Measurements from ENCODE around the gene KCNK6.
A peak's percentile ranks its signal among the peaks of the same experiment; 100 is the strongest.
"Not testable (repeated sequence)": the region's sequence is repeated elsewhere in the genome, so short reads cannot be mapped to it uniquely, and the experiment has no call there.

The KCNK6 gene

GRCh38 chr19:38326591-38326990 lies 6.9 kb downstream of the KCNK6 start:
- no peak for DNase-seq

GRCh38 chr19:38329651-38330050 lies 10.0 kb downstream of the KCNK6 start:
- DNase-seq, result no peak

- no peak for DNase-seq
Measured at GRCh38 chr19:38331728-38332127, 12.1 kb downstream of the KCNK6 start.

- DNase-seq, result no peak
Measured at GRCh38 chr19:38333245-38333644, 13.6 kb downstream of the KCNK6 start.

- peak; percentile 92 for DNase-seq
Measured at GRCh38 chr19:38335949-38336637, 16.4 kb downstream of the KCNK6 start.

- peak; percentile 89 for DNase-seq
Measured at GRCh38 chr19:38336638-38337359, 17.2 kb downstream of the KCNK6 start.

- DNase-seq, result no peak
Measured at GRCh38 chr19:38337360-38337653, 17.7 kb downstream of the KCNK6 start.

GRCh38 chr19:38339011-38339410 lies 19.4 kb downstream of the KCNK6 start:
- DNase-seq, result not testable (repeated sequence)

- no peak for DNase-seq
Measured at GRCh38 chr19:38340927-38341326, 21.3 kb downstream of the KCNK6 start.

- DNase-seq, result no peak
Measured at GRCh38 chr19:38346837-38347236, 27.2 kb downstream of the KCNK6 start.

- DNase-seq, result no peak
Measured at GRCh38 chr19:38350883-38351282, 31.2 kb downstream of the KCNK6 start.

- DNase-seq, result no peak
Measured at GRCh38 chr19:38351865-38352395, 32.3 kb downstream of the KCNK6 start.

GRCh38 chr19:38352611-38353010 lies 33.0 kb downstream of the KCNK6 start:
- no peak for DNase-seq

- DNase-seq, result no peak
Measured at GRCh38 chr19:38355728-38356725, 36.4 kb downstream of the KCNK6 start.

GRCh38 chr19:38358071-38358470 lies 38.4 kb downstream of the KCNK6 start:
- DNase-seq, result no peak

GRCh38 chr19:38359242-38360021 lies 39.8 kb downstream of the KCNK6 start:
- no peak for DNase-seq

- DNase-seq, result peak; percentile 33
Measured at GRCh38 chr19:38360351-38360750, 40.7 kb downstream of the KCNK6 start.

GRCh38 chr19:38360839-38361631 lies 41.4 kb downstream of the KCNK6 start:
- DNase-seq, result no peak

- DNase-seq, result peak; percentile 85
Measured at GRCh38 chr19:38361633-38362075, 42.0 kb downstream of the KCNK6 start.

- DNase-seq, result peak; percentile 78
Measured at GRCh38 chr19:38362076-38362945, 42.7 kb downstream of the KCNK6 start.
